Sigmoid colon (tissue), 7 donors: ENCODE measurements around the gene TMEM271. TPM values are rescaled to one million over a fixed set of nuclear protein-coding genes. Genes with fewer than 3 reads are reported as not detected.

Experiments used
- DNase-seq: peaks from one replicate; pipeline ENCODE4 v3.0.0-alpha.2; 2019
- H3K27ac ChIP-seq, 4 donors: fragments of 200-600 bp; sonication (generic); one replicate each; pipeline ENCODE4 v1.5.1; 2016 to 2019; ENCODE audit warnings: mild to moderate bottlenecking in 1 of 4
- H3K27me3 ChIP-seq, 3 donors: fragments of 200-600 bp; sonication (generic); one replicate each; pipeline ENCODE4 v1.5.1; 2019; ENCODE audit warnings: mild to moderate bottlenecking in 1 of 3
- H3K36me3 ChIP-seq, 4 donors: fragments of 200-600 bp; sonication (generic); one replicate each; pipeline ENCODE4 v1.5.1; 2016 to 2019
- H3K4me1 ChIP-seq, 4 donors: fragments of 200-600 bp; sonication (generic); one replicate each; pipeline ENCODE4 v1.5.1; 2017 to 2019
- H3K4me3 ChIP-seq, 4 donors: fragments of 200-600 bp; sonication (generic); one replicate each; pipeline ENCODE4 v1.5.1; 2017 to 2019; ENCODE audit warnings: mild to moderate bottlenecking in 2 of 4, moderate library complexity in 1 of 4
- H3K9me3 ChIP-seq, 4 donors: fragments of 200-600 bp in 3 of 4; sonication (generic) in 3 of 4; one replicate each; pipeline versions ENCODE4 v1.5.1 to v1.6.1; 2013 to 2019
- CTCF ChIP-seq, 4 experiments: fragments of 450-650 bp in 3 of 4; fragments of 200-600 bp in 1 of 4; IDR thresholded peaks; one replicate each; pipeline ENCODE4 v1.5.1; 2016 to 2019; ENCODE audit warnings: antibody characterized with exemption in 4 of 4, mild to moderate bottlenecking in 3 of 4, moderate library complexity in 2 of 4
- EP300 ChIP-seq, 4 donors: sonication (generic); formaldehyde crosslinking; IDR thresholded peaks; one replicate each; pipeline ENCODE4 v1.6.1; 2017; ENCODE audit warnings: antibody characterized with exemption in 4 of 4
- POLR2A ChIP-seq, 2 donors: fragments of 450-650 bp; IDR thresholded peaks; one replicate each; pipeline ENCODE4 v1.6.1; 2016; ENCODE audit warnings: antibody characterized with exemption in 2 of 2, mild to moderate bottlenecking in 2 of 2, moderate library complexity in 2 of 2
- POLR2AphosphoS5 ChIP-seq, 4 donors: sonication (generic); formaldehyde crosslinking; IDR thresholded peaks; one replicate each; pipeline ENCODE4 v1.6.1; 2017; ENCODE audit warnings: antibody characterized with exemption in 4 of 4
- WGBS, 2 donors: extraction: QIAGEN DNeasy Blood & Tissue Kit; methylation state at CpG; one replicate each; pipeline ENCODE4 v1.1.7; 2013; 5-methylcytosine and 5-hydroxymethylcytosine counted together
- intact Hi-C: fragments of 100-400 bp; cut with DNase I; formaldehyde crosslinking; loops from one replicate; pipeline ENCODE4 v1.15.1; 2023
- polyA plus RNA-seq, 3 donors: library from polyadenylated mRNA; stranded (reverse); fragments of 200-250 nt; gene quantifications; one replicate each; pipeline ENCODE4 v1.2.3, GENCODE V29; 2013
- total RNA-seq, 4 donors: library from RNA; depleted of rRNA; stranded (reverse); fragments of >200 nt; gene quantifications; one replicate each; pipeline ENCODE4 v1.1.0, GENCODE V29; 2016
- donor health status: healthy with polysubstance abuse.
- donor health status: Bipolar disorder and iron deficiency.
- donor health status: healthy.

The TMEM271 gene
- total and polyA plus RNA-seq, 7 donors: 0.06 to 0.41 (median 0.36) TPM; not detected in 4

DNA sequence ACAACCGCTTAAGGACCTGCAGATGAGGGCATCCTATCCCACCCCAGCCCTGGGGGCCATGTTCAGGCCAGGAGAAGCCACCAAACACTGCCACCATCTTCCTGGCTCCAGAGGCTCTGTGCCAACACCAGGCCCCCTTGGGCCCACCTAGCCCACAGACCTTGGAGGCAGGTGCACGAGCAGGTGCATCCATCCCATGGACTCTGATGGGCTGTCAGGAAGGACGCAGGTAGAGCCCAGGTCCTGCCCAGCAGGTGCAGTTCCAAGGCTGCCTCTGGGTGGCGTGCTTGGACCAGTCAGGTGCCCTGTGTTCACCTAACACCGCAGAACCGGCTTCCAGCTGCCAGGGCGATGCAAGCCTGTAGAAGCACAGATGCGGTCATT lies 26.5 kb upstream of the TMEM271 start:
- TF ChIP-seq EP300 (IDR thresholded peaks at IDR 0.05) (no peak), POLR2AphosphoS5 (IDR thresholded peaks at IDR 0.05) (no peak), POLR2A (IDR thresholded peaks at IDR 0.05) (no peak), CTCF (IDR thresholded peaks at IDR 0.05) (no peak)
- intact Hi-C loops: no loop called here
- no peak for DNase-seq

GRCh38 chr4:601612-602558 lies 25.8 kb upstream of the TMEM271 start:
- 68 to 80% methylated on average over 24 of the region's 24 CpGs for WGBS, 2 donors
- TF ChIP-seq CTCF (IDR thresholded peaks at IDR 0.05): no peak
- TF ChIP-seq EP300 (IDR thresholded peaks at IDR 0.05): no peak
- no peak for TF ChIP-seq POLR2A (IDR thresholded peaks at IDR 0.05)
- no peak for TF ChIP-seq POLR2AphosphoS5 (IDR thresholded peaks at IDR 0.05)
- intact Hi-C loops: no loop called here
- DNase-seq: no peak
- Histone ChIP-seq H3K27ac (no peak overlapping the region), H3K36me3 (no peaks in the 10 kb centered on the region), H3K4me1 (no peaks in the 10 kb centered on the region), H3K9me3 (no peaks in the 10 kb centered on the region), H3K27me3 (peaks cover 0 to 30% (median 15%) of the 10 kb centered on the region in 3 donors), H3K4me3 (no peak overlapping the region)

More for the DNA sequence above, 26.5 kb upstream of the TMEM271 start:
- Histone ChIP-seq H3K27ac (no peak overlapping the region), H3K9me3 (no peaks in the 10 kb centered on the region), H3K4me1 (no peaks in the 10 kb centered on the region), H3K4me3 (no peak overlapping the region), H3K27me3 (peaks cover 0 to 30% (median 15%) of the 10 kb centered on the region in 3 donors), H3K36me3 (no peaks in the 10 kb centered on the region)
- 7 to 19% methylated on average over 8 of the region's 8 CpGs for WGBS, 2 donors

- no peak overlapping the region for H3K27ac ChIP-seq
- H3K9me3 ChIP-seq: no peaks in the 10 kb centered on the region
- H3K4me3 ChIP-seq: no peak overlapping the region
- WGBS, 2 donors: 62 to 64% methylated on average over 11 of the region's 11 CpGs
- no peaks in the 10 kb centered on the region for H3K4me1 ChIP-seq
- intact Hi-C loops: no loop called here
- TF ChIP-seq EP300 (IDR thresholded peaks at IDR 0.05) (no peak), POLR2AphosphoS5 (IDR thresholded peaks at IDR 0.05) (no peak), POLR2A (IDR thresholded peaks at IDR 0.05) (no peak), CTCF (IDR thresholded peaks at IDR 0.05) (no peak)
- no peaks in the 10 kb centered on the region for H3K36me3 ChIP-seq
- no peak for DNase-seq
- H3K27me3 ChIP-seq: peaks cover 0 to 30% (median 15%) of the 10 kb centered on the region in 3 donors
Observed at GRCh38 chr4:600850-601515, 24.9 kb upstream of the TMEM271 start.

GRCh38 chr4:600166-600565 lies 24.1 kb upstream of the TMEM271 start:
- no peaks in the 10 kb centered on the region for H3K9me3 ChIP-seq
- H3K4me3 ChIP-seq: no peak overlapping the region
- DNase-seq: no peak
- WGBS, 2 donors: 84 to 87% methylated on average over 6 of the region's 6 CpGs
- H3K36me3 ChIP-seq: no peaks in the 10 kb centered on the region
- intact Hi-C loops: no loop called here
- TF ChIP-seq EP300 (IDR thresholded peaks at IDR 0.05) (no peak), POLR2A (IDR thresholded peaks at IDR 0.05) (no peak), CTCF (IDR thresholded peaks at IDR 0.05) (no peak)
- H3K4me1 ChIP-seq: no peaks in the 10 kb centered on the region
- peaks cover 0 to 30% (median 15%) of the 10 kb centered on the region in 3 donors for H3K27me3 ChIP-seq
- no peak overlapping the region for H3K27ac ChIP-seq
